GM12892 (cell line): Measurements from ENCODE around the gene CCDC18.

Experiments used
- POLR2A ChIP-seq: IDR thresholded peaks from 2 replicates; pipeline ENCODE4 v1.6.1; 2011; ENCODE audit warnings: low read depth, low read length, control low read depth
- POLR2AphosphoS5 ChIP-seq: IDR thresholded peaks from 2 replicates; pipeline ENCODE4 v1.6.1; 2011; ENCODE audit warnings: low read depth, low read length, control low read depth
- TAF1 ChIP-seq: IDR thresholded peaks from 2 replicates; pipeline ENCODE4 v1.6.1; 2011; ENCODE audit warnings: low read depth, mild to moderate bottlenecking, control low read depth, low read length, borderline replicate concordance

- TF ChIP-seq TAF1 (no peak), POLR2A (no peak), POLR2AphosphoS5 (no peak)
Measured at GRCh38 chr1:93301131-93301530, 120.6 kb downstream of the CCDC18 start.
